Endothelial cell of umbilical vein (primary cell): ENCODE data around the gene INTS14. TPM values are rescaled to one million over a fixed set of nuclear protein-coding genes. Genes with fewer than 3 reads are reported as not detected.
A peak's percentile ranks its signal among the peaks of the same experiment; 100 is the strongest.

Experiments
- BruUV-seq: library from RNA; stranded (reverse); fragments of 400-500 nt; replicated peaks from 2 replicates; lab custom pipeline; 2021; lab: Mats Ljungman, UMichigan
- CTCF ChIA-PET: fragments of 300-600, 350-600 bp; sonication (Branson Sonifier 250); formaldehyde crosslinking; loops from one replicate; lab custom pipeline; 2021; ENCODE audit warnings: antibody characterized with exemption, inconsistent platforms; lab: Charles Lee
- POLR2A ChIA-PET: fragments of 300-600, 350-600 bp; sonication (Branson Sonifier 250); formaldehyde crosslinking; loops from one replicate; lab custom pipeline; 2021; ENCODE audit warnings: antibody characterized with exemption, inconsistent platforms; lab: Charles Lee
- DNase-seq: peaks from one replicate; pipeline ENCODE4 v3.0.0-alpha.2; 2011; ENCODE audit warnings: low read depth, low spot score
- FAIRE-seq: peaks from 2 replicates; lab custom pipeline; 2011; peaks lifted over from hg19 to GRCh38; lab: Jason Lieb, UNC
- H2AFZ ChIP-seq: 2 replicates; pipeline ENCODE4 v1.6.0; 2012; ENCODE audit warnings: low read depth, low read length, control low read depth, inconsistent platforms
- H3K27ac ChIP-seq: 2 replicates; pipeline ENCODE4 v1.5.1; 2011; ENCODE audit warnings: low read depth, mild to moderate bottlenecking, control low read depth, low read length, moderate library complexity; ENCODE audit not compliant: insufficient read depth
- H3K27me3 ChIP-seq, 2 experiments: 2 replicates each; pipeline versions ENCODE4 v1.6.0 to v1.6.1; 2011; ENCODE audit warnings: low read length in 2 of 2, mixed read lengths in 1 of 2; ENCODE audit not compliant: control insufficient read depth in 2 of 2, insufficient read depth in 2 of 2
- H3K36me3 ChIP-seq, 2 experiments: 2 replicates in 1 of 2; 3 replicates in 1 of 2; pipeline ENCODE4 v1.5.1; 2011; ENCODE audit warnings: low read length in 2 of 2, mild to moderate bottlenecking in 1 of 2, moderate library complexity in 1 of 2; ENCODE audit not compliant: control insufficient read depth in 2 of 2, insufficient read depth in 2 of 2; ENCODE audit errors: extremely low read depth in 1 of 2
- H3K4me1 ChIP-seq: 3 replicates; pipeline ENCODE4 v1.5.1; 2011; ENCODE audit warnings: mild to moderate bottlenecking, low read length; ENCODE audit not compliant: control insufficient read depth, insufficient read depth; ENCODE audit errors: extremely low read depth
- H3K4me2 ChIP-seq: 2 replicates; pipeline ENCODE4 v1.6.1; 2011; ENCODE audit warnings: low read length, control low read depth, mixed read lengths; ENCODE audit not compliant: insufficient read depth
- H3K4me3 ChIP-seq, 3 experiments: fragments of 200-600 bp in 1 of 3; sonication (generic), shearing (Covaris generic) in 1 of 3; replicated peaks in 1 of 3; 2 replicates each; pipeline ENCODE4 v1.5.1; 2011 to 2016; ENCODE audit warnings: control low read depth in 3 of 3, low read length in 3 of 3, mild to moderate bottlenecking in 2 of 3, inconsistent platforms in 1 of 3, low read depth in 1 of 3, moderate library complexity in 1 of 3; ENCODE audit not compliant: insufficient read depth in 1 of 3
- H3K79me2 ChIP-seq: 2 replicates; pipeline ENCODE4 v1.6.0; 2012; ENCODE audit warnings: low read length, inconsistent platforms; ENCODE audit not compliant: control insufficient read depth, insufficient read depth
- H3K9ac ChIP-seq: replicated peaks from 2 replicates; pipeline ENCODE3; 2011; ENCODE audit warnings: low read length, control low read depth; ENCODE audit not compliant: insufficient read depth; ENCODE audit errors: extremely low read depth
- H3K9me1 ChIP-seq: replicated peaks from 3 replicates; pipeline ENCODE4 v1.6.0; 2011; ENCODE audit warnings: mild to moderate bottlenecking, low read length; ENCODE audit not compliant: control insufficient read depth, insufficient read depth; ENCODE audit errors: extremely low read depth
- H3K9me3 ChIP-seq: replicated peaks from 2 replicates; pipeline ENCODE4 v1.5.1; 2012; ENCODE audit warnings: low read length, inconsistent platforms; ENCODE audit not compliant: control insufficient read depth, insufficient read depth
- H4K20me1 ChIP-seq: replicated peaks from 2 replicates; pipeline ENCODE3; 2011; ENCODE audit warnings: mild to moderate bottlenecking, low read length; ENCODE audit not compliant: control insufficient read depth, insufficient read depth; ENCODE audit errors: extremely low read depth
- EZH2 ChIP-seq: IDR thresholded peaks from 2 replicates; pipeline ENCODE4 v1.6.1; 2012; ENCODE audit warnings: borderline replicate concordance, low read depth, mild to moderate bottlenecking, moderate library complexity, low read length, inconsistent platforms; ENCODE audit not compliant: severe bottlenecking
- FOS ChIP-seq: IDR thresholded peaks from 2 replicates; pipeline ENCODE4 v1.6.1; 2011; ENCODE audit warnings: mild to moderate bottlenecking, low read length, moderate library complexity, borderline replicate concordance; ENCODE audit not compliant: insufficient read depth
- GATA2 ChIP-seq: IDR thresholded peaks from 2 replicates; pipeline ENCODE4 v1.7.0; 2011; ENCODE audit warnings: low read depth, mild to moderate bottlenecking, moderate library complexity, mixed read lengths, low read length; ENCODE audit not compliant: insufficient read length, insufficient read depth
- JUN ChIP-seq: IDR thresholded peaks from 2 replicates; pipeline ENCODE4 v1.6.1; 2011; ENCODE audit warnings: borderline replicate concordance, low read depth; ENCODE audit not compliant: insufficient read length, insufficient read depth
- POLR2A ChIP-seq: IDR thresholded peaks from 2 replicates; pipeline ENCODE4 v1.6.1; 2012; ENCODE audit warnings: low read depth, mild to moderate bottlenecking, control low read depth, low read length
- POLR2AphosphoS5 ChIP-seq: IDR thresholded peaks from 2 replicates; pipeline ENCODE4 v1.6.1; 2012; ENCODE audit warnings: low read depth, mild to moderate bottlenecking, control low read depth, low read length, moderate library complexity; ENCODE audit not compliant: insufficient read depth
- dilution Hi-C: fragments of 300-500 bp; cut with MboI; formaldehyde crosslinking; loops from one replicate; pipeline ENCODE4 v1.15.0; 2019; ENCODE audit warnings: low sequenced_read_pairs; ENCODE audit not compliant: extremely low pct_ligation_motif_present
- intact Hi-C: fragments of 100-400 bp; cut with micrococcal nuclease; formaldehyde crosslinking; loops from one replicate; pipeline ENCODE4 v1.10.0; 2022
- polyA plus RNA-seq, 4 experiments: library from polyadenylated mRNA; depleted of rRNA in 3 of 4; stranded (reverse) in 3 of 4; unstranded in 1 of 4; fragments of >200 nt; gene quantifications; 2 replicates each; pipeline versions ENCODE4 v1.2.1 to v1.2.3, GENCODE V29; 2011 to 2012; ENCODE audit warnings: missing spikeins in 1 of 4
- total RNA-seq: library from RNA; stranded (reverse); gene quantifications from 2 replicates; pipeline ENCODE4 v1.2.3, GENCODE V29; 2021
- TF ChIP-seq, protein P1 (sequence below), 2 donors: IDR thresholded peaks; 1 replicate in 1 of 2; 2 replicates in 1 of 2; pipeline ENCODE4 v1.5.1; 2011; ENCODE audit warnings: low read length in 2 of 2, mild to moderate bottlenecking in 2 of 2, moderate library complexity in 2 of 2, control low read depth in 1 of 2, inconsistent platforms in 1 of 2, low read depth in 1 of 2; ENCODE audit not compliant: insufficient read depth in 1 of 2; ENCODE audit errors: extremely low read depth in 1 of 2
- TF ChIP-seq, protein P2 (sequence below): IDR thresholded peaks from 2 replicates; pipeline ENCODE4 v1.6.1; 2011; ENCODE audit not compliant: insufficient read depth, insufficient read length

INTS14 gene
- total and polyA plus RNA-seq, 2 donors (not counting 3 experiments of a cell fraction or from before 2014, with no cell fraction given) = 41.7 to 52.6 TPM

DNA sequence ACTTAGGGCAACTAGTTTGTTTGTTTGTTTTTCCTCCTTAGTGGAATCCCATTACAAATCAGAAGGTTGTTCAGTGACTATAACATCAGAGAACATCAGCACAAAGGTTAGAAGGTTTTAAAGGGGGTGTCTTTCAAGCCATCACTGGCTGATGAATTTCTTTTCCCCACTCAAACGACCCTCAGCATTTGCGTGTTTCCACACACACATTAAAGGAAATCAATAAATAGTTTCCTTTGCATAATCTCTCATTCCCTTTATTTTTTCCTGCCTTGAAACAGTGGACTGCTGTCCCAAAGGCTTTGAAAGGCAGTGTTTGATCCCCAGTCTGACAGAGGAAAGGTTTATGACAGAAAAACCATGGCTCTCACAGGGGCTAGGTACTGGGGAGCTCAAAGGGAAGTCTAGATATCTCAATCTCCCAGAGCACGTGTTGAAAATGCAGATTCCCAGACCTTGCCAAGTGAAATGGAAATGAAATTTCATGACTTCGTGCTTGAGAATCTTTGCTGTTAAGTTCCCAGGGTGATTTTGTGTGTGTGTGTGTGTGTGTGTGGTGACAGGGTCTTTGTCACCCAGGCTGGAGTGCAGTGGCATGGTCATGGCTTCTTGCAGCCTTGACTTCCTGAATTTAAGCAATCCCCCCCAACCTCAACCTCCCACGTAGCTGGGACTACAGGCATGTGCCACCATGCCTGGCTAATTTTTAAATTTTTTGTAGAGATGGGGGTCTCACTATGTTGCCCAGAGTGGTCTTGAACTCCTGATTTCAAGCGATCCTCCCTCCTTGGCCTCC is 2.2 kb upstream of the INTS14 start:
- ChIA-PET POLR2A (no interaction called here), CTCF (no interaction called here)
- Histone ChIP-seq H2AFZ (no peak overlapping the region), H4K20me1 (no peaks in the 10 kb centered on the region), H3K9me1 (no peaks in the 10 kb centered on the region), H3K9ac (no peak overlapping the region), H3K4me3 (no peak overlapping the region), H3K27me3 (no peaks in the 10 kb centered on the region), H3K79me2 (peaks cover 20% of the 10 kb centered on the region), H3K4me2 (no peak overlapping the region), H3K27ac (no peak overlapping the region), H3K4me1 (peaks cover 20% of the 10 kb centered on the region), H3K36me3 (no peaks in the 10 kb centered on the region), H3K9me3 (no peaks in the 10 kb centered on the region)
- peak; percentile 49 for FAIRE-seq
- no peak for DNase-seq
- no TSS peak for BruUV-seq
- TF ChIP-seq, protein P1, sequence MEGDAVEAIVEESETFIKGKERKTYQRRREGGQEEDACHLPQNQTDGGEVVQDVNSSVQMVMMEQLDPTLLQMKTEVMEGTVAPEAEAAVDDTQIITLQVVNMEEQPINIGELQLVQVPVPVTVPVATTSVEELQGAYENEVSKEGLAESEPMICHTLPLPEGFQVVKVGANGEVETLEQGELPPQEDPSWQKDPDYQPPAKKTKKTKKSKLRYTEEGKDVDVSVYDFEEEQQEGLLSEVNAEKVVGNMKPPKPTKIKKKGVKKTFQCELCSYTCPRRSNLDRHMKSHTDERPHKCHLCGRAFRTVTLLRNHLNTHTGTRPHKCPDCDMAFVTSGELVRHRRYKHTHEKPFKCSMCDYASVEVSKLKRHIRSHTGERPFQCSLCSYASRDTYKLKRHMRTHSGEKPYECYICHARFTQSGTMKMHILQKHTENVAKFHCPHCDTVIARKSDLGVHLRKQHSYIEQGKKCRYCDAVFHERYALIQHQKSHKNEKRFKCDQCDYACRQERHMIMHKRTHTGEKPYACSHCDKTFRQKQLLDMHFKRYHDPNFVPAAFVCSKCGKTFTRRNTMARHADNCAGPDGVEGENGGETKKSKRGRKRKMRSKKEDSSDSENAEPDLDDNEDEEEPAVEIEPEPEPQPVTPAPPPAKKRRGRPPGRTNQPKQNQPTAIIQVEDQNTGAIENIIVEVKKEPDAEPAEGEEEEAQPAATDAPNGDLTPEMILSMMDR (IDR thresholded peaks at IDR 0.05; ENCODE audit: extremely low read depth in 1 of 2, insufficient read depth in 1 of 2, low read depth in 1 of 2, low read length in 2 of 2) = no peak
- no peak for TF ChIP-seq POLR2A
- TF ChIP-seq, protein P2, sequence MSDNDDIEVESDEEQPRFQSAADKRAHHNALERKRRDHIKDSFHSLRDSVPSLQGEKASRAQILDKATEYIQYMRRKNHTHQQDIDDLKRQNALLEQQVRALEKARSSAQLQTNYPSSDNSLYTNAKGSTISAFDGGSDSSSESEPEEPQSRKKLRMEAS = no peak
- TF ChIP-seq GATA2 = no peak
- no peak for TF ChIP-seq EZH2
- TF ChIP-seq JUN = no peak
- no peak for TF ChIP-seq FOS
- TF ChIP-seq POLR2AphosphoS5 = no peak
- dilution Hi-C loops (no loop called here), intact Hi-C loops (no loop called here)
